Fibroblast of lung (primary cell): ENCODE results near the gene CFAP61. TPM values are rescaled to one million over a fixed set of nuclear protein-coding genes. Genes with fewer than 3 reads are reported as not detected.

ENCODE experiments used
- DNase-seq, 2 donors: peaks; one replicate each; pipeline versions ENCODE4 v3.0.0 to v3.0.0-alpha.2; 2010; ENCODE audit warnings: low read depth in 2 of 2
- H2AFZ ChIP-seq: 2 replicates; pipeline ENCODE4 v1.5.1; 2012; ENCODE audit warnings: low read length, control low read depth, inconsistent platforms
- H3K27ac ChIP-seq: 2 replicates; pipeline ENCODE4 v1.5.1; 2011; ENCODE audit warnings: low read length, control low read depth; ENCODE audit not compliant: insufficient read depth
- H3K27me3 ChIP-seq: 2 replicates; pipeline ENCODE4 v1.5.1; 2011; ENCODE audit warnings: mild to moderate bottlenecking, low read length; ENCODE audit not compliant: control insufficient read depth, insufficient read depth
- H3K36me3 ChIP-seq: 2 replicates; pipeline ENCODE4 v1.5.1; 2011; ENCODE audit warnings: low read length; ENCODE audit not compliant: control insufficient read depth, insufficient read depth
- H3K4me1 ChIP-seq: 2 replicates; pipeline ENCODE4 v1.5.1; 2011; ENCODE audit warnings: low read length; ENCODE audit not compliant: control insufficient read depth, insufficient read depth; ENCODE audit errors: extremely low read depth
- H3K4me2 ChIP-seq: 2 replicates; pipeline ENCODE4 v1.5.1; 2011; ENCODE audit warnings: low read length, control low read depth; ENCODE audit not compliant: insufficient read depth; ENCODE audit errors: extremely low read depth
- H3K4me3 ChIP-seq, 4 experiments: fragments of 200-600 bp in 1 of 4; sonication (generic) in 1 of 4; replicated peaks in 1 of 4; 2 replicates each; pipeline ENCODE4 v1.5.1; 2011 to 2016; ENCODE audit warnings: low read length in 4 of 4, low read depth in 3 of 4, mild to moderate bottlenecking in 3 of 4, control low read depth in 2 of 4, inconsistent platforms in 1 of 4, mixed read lengths in 1 of 4; ENCODE audit not compliant: insufficient read depth in 1 of 4; ENCODE audit errors: control extremely low read depth in 1 of 4
- H3K79me2 ChIP-seq: 2 replicates; pipeline ENCODE4 v1.5.1; 2012; ENCODE audit warnings: mild to moderate bottlenecking, low read length, inconsistent platforms; ENCODE audit not compliant: control insufficient read depth, insufficient read depth
- H3K9ac ChIP-seq: 2 replicates; pipeline ENCODE4 v1.5.1; 2011; ENCODE audit warnings: mild to moderate bottlenecking, low read length, control low read depth; ENCODE audit not compliant: insufficient read depth
- H3K9me3 ChIP-seq: 2 replicates; pipeline ENCODE4 v1.5.1; 2012; ENCODE audit warnings: low read depth, low read length; ENCODE audit not compliant: control insufficient read depth, insufficient read depth
- H4K20me1 ChIP-seq: 2 replicates; pipeline ENCODE4 v1.5.1; 2011; ENCODE audit warnings: low read length; ENCODE audit not compliant: control insufficient read depth, insufficient read depth; ENCODE audit errors: extremely low read depth
- CTCF ChIP-seq, 2 donors: IDR thresholded peaks in 1 of 2; conservative IDR thresholded peaks in 1 of 2; 1 replicate in 1 of 2; 2 replicates in 1 of 2; pipeline ENCODE4 v1.5.1; 2011 to 2012; ENCODE audit warnings: low read length in 2 of 2, control low read depth in 1 of 2, inconsistent platforms in 1 of 2, low read depth in 1 of 2, mild to moderate bottlenecking in 1 of 2
- EZH2 ChIP-seq: IDR thresholded peaks from 2 replicates; pipeline ENCODE4 v1.5.1; 2012; ENCODE audit warnings: low read length, control low read depth, mild to moderate bottlenecking; ENCODE audit errors: missing control alignments
- polyA plus RNA-seq, 2 donors: library from polyadenylated mRNA; depleted of rRNA in 1 of 2; stranded (reverse) in 1 of 2; unstranded in 1 of 2; fragments of >200 nt; gene quantifications; 2 replicates each; pipeline ENCODE4 v1.2.1, GENCODE V29; 2011 to 2012; ENCODE audit warnings: missing spikeins in 1 of 2
- total RNA-seq: library from RNA; depleted of rRNA; stranded (reverse); fragments of >200 nt; gene quantifications from 2 replicates; pipeline ENCODE4 v1.2.1, GENCODE V29; 2014

The CFAP61 gene
- total and polyA plus RNA-seq, 2 donors (not counting 1 experiment from before 2014, with no cell fraction given), result not detected

GRCh38 chr20:20143646-20144045 is 91.3 kb downstream of the CFAP61 start:
- Histone ChIP-seq H3K36me3 (no peaks in the 10 kb centered on the region), H3K27me3 (no peaks in the 10 kb centered on the region), H3K9me3 (no peaks in the 10 kb centered on the region), H3K79me2 (no peaks in the 10 kb centered on the region), H3K27ac (no peak overlapping the region), H3K4me1 (no peaks in the 10 kb centered on the region), H3K4me3 (no peak overlapping the region), H3K4me2 (no peak overlapping the region), H3K9ac (no peak overlapping the region), H2AFZ (no peak overlapping the region), H4K20me1 (no peaks in the 10 kb centered on the region)
- TF ChIP-seq EZH2 (no peak), CTCF (conservative IDR thresholded peaks at IDR 0.05 in 1 of 2, IDR thresholded peaks at IDR 0.05 in 1 of 2; ENCODE audit: low read depth in 1 of 2, low read length in 2 of 2) (no peak)
- DNase-seq, result no peak

- Histone ChIP-seq H3K9me3 (no peaks in the 10 kb centered on the region), H2AFZ (no peak overlapping the region), H3K27ac (no peak overlapping the region), H3K4me1 (no peaks in the 10 kb centered on the region), H3K4me2 (no peak overlapping the region), H3K79me2 (no peaks in the 10 kb centered on the region), H3K4me3 (no peak overlapping the region), H3K9ac (no peak overlapping the region), H3K36me3 (no peaks in the 10 kb centered on the region), H4K20me1 (no peaks in the 10 kb centered on the region), H3K27me3 (no peaks in the 10 kb centered on the region)
- DNase-seq, result no peak
- no peak for TF ChIP-seq CTCF (conservative IDR thresholded peaks at IDR 0.05 in 1 of 2, IDR thresholded peaks at IDR 0.05 in 1 of 2; ENCODE audit: low read depth in 1 of 2, low read length in 2 of 2)
- no peak for TF ChIP-seq EZH2
Observed at GRCh38 chr20:20148779-20149178, 96.4 kb downstream of the CFAP61 start.

- Histone ChIP-seq H3K9ac (no peak overlapping the region), H4K20me1 (no peaks in the 10 kb centered on the region), H3K27me3 (no peaks in the 10 kb centered on the region), H3K36me3 (no peaks in the 10 kb centered on the region), H3K4me1 (no peaks in the 10 kb centered on the region), H3K4me3 (no peak overlapping the region), H3K79me2 (no peaks in the 10 kb centered on the region), H3K4me2 (no peak overlapping the region), H3K27ac (no peak overlapping the region), H3K9me3 (no peaks in the 10 kb centered on the region), H2AFZ (no peak overlapping the region)
- no peak for TF ChIP-seq CTCF (conservative IDR thresholded peaks at IDR 0.05 in 1 of 2, IDR thresholded peaks at IDR 0.05 in 1 of 2; ENCODE audit: low read depth in 1 of 2, low read length in 2 of 2)
- no peak for TF ChIP-seq EZH2
- DNase-seq, result no peak
Observed at GRCh38 chr20:20150241-20150640, 97.9 kb downstream of the CFAP61 start.
